GM18867 (cell line): ENCODE data around the gene ST6GALNAC2.
"Not testable (repeated sequence)": the region's sequence is repeated elsewhere in the genome, so short reads cannot be mapped to it uniquely, and the experiment has no call there.

Experiments
- ATAC-seq: cut with Tn5 transposase; IDR thresholded peaks from one replicate; pipeline ENCODE4 v1.9.1; 2021; ENCODE audit warnings: mild to moderate bottlenecking, moderate library complexity; ENCODE audit not compliant: unreplicated experiment

ST6GALNAC2 gene

DNA sequence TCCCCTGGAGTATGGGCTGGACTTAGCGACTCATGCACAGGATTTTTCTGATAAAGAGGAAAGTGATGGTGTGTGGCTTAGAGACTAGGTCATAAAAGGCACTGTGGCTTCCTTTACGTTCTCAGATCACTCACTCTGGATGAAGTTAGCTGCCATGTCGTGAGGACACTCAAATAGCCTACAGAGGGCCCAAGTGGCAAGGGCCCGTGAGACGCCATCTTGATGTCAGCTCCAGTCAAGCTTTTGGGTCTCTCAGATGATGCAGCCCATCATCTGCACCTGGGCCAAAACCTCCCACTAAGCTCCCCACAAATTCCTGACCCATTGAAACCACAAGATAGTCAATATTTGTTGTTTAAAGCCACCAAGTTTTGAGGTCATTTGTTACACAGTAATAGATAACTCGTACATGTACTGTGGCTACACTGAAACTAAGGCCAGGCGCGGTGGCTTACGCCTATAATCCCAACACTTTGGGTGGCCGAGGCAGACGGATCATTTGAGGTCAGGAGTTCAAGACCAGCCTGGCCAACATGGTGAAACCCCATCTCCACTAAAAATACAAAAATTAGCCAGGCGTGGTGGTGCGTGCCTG is 14.7 kb downstream of the ST6GALNAC2 start:
- ATAC-seq = no peak

- ATAC-seq = no peak
Observed at GRCh38 chr17:76570457-76570856, 15.2 kb downstream of the ST6GALNAC2 start.

GRCh38 chr17:76569607-76570279 is 15.9 kb downstream of the ST6GALNAC2 start:
- no peak for ATAC-seq

DNA sequence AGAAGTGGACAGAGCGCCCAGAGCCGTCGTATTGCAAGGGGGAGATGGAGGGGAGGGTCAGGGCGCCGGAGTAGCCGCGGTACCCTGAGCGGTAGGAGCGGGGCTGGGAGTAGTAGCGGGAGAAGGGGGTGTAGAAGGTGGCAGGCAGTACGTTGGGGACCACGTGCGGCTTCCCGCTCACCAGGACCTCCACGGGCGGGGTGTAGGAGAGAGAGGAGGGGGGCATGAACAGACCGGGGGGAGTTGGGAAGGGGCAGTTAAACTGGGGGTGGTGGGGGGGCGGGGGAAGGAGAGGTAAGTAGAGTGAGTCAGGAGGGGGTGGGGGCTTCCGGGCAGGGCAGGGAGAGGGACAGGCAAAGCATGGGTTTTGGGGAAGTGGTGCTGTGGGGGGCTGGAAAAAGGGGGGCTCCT is 16.8 kb downstream of the ST6GALNAC2 start:
- ATAC-seq = no peak

- no peak for ATAC-seq
Observed at GRCh38 chr17:76567634-76568432, 17.8 kb downstream of the ST6GALNAC2 start.

GRCh38 chr17:76566988-76567431 is 18.6 kb downstream of the ST6GALNAC2 start:
- ATAC-seq = no peak

GRCh38 chr17:76566613-76566943 is 19.1 kb downstream of the ST6GALNAC2 start:
- no peak for ATAC-seq

GRCh38 chr17:76565728-76566612 is 19.7 kb downstream of the ST6GALNAC2 start:
- no peak for ATAC-seq

DNA sequence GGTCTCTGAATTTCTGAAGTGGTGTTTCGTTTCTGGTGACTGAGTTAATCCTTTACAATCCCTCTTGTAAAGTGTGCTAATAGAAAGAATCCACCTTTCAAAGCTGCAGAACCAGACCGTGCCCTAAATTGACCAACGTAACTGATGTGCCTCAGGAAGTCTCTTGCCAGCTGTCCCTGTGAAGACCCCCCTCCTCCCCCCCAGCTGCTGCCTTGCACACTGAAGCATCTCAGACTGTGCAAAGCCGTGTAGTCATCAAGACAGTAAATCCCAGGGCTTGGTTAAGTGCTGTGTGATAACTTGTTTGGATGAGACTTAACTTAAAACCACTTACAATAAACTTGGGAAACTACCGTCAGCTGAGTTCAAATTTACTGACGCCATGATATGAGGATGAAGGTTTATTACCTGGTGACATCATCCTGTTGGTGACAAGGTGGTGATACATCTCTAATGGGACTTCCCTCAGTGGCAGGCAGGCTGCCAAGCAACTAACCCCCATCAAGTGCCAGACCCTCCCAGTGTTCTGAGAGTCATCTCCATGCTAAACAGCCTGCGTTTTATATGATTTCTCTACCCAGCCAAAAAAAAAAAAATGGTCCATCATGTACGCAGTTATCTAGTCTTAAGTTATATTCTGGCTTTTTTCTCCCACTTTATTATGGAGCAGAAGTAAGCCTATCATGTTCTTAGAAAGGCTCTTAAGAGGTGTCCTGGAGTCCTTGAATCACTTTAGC is 20.5 kb downstream of the ST6GALNAC2 start:
- ATAC-seq = not testable (repeated sequence)

DNA sequence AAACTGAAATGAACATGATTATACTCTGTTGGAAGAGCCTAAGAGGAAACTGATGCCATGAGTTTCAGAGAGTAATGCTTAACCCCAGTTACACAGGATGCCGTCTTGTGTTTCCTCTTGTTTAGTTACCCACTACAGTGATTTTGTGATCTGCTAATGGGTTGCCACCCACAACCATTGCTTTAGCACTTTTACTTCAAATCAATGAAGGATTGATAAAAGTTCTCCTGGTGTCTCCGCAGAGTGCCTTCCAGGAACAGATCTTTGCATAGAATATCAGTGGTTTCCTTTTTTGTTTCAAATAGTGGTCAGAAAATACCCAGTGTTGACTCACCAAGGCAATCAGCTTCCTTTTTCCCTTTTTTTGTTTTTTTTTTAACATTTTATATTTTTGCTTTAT is 22.3 kb downstream of the ST6GALNAC2 start:
- ATAC-seq = not testable (repeated sequence)

GRCh38 chr17:76562734-76563148 is 22.9 kb downstream of the ST6GALNAC2 start:
- no peak for ATAC-seq

DNA sequence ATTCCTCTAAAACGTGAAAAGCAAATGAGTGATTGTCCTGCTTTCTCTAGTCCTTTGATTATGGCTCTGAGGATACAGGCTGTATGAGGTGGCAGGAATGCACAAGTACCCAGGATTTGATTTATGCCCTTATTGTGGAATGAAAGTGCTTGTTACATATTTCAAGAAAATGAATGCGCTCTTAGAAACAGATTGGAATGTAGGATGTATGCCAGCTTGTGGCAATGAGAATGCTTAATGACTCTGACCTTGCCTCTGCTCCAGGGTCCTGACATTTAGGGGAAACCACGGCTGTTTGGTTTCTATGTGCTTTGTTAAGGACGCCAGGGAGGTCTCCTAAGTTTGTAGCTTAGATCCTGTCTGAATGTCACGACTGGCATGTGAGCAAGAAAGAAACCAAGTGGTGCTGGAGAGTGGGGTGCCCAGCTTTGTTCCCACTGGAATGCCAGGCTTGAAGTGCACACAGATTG is 23.8 kb downstream of the ST6GALNAC2 start:
- no peak for ATAC-seq

GRCh38 chr17:76561332-76561731 is 24.3 kb downstream of the ST6GALNAC2 start:
- ATAC-seq = no peak

DNA sequence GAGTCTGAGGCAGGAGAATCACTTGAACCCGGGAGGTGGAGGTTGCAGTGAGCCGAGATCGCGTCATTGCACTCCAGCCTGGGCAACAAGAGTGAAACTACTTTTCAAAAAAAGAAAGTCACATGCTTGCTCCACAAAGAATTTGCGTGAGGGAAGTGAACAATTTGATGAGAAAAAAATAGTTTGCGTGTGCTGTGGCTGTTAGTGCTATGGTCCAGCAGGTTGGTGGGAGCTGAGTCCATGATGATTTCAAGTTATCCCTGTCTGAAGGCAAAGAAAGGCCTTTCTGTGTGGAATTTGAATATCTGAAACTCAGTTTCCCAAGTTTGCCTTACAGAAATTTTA is 24.8 kb downstream of the ST6GALNAC2 start:
- no peak for ATAC-seq

GRCh38 chr17:76560036-76560876 is 25.4 kb downstream of the ST6GALNAC2 start:
- ATAC-seq = no peak

DNA sequence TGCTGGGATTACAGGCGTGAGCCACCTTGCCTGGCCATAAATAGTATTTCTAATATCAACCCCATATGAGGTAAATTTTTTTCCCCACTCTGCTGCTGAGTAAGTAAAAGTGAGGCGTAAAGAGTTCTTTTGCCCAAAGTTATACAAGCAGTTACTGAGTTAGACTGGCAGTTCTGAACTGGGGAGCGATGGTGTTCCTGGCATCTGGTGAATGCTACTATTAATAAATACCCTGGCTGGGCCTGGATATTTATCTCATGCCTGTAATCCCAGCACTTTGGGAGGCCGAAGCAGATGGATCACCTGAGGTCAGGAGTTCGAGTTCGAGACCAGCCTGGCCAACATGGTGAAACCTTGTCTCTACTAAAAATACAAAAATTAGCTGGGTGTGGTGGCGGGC is 26.2 kb downstream of the ST6GALNAC2 start:
- not testable (repeated sequence) for ATAC-seq

DNA sequence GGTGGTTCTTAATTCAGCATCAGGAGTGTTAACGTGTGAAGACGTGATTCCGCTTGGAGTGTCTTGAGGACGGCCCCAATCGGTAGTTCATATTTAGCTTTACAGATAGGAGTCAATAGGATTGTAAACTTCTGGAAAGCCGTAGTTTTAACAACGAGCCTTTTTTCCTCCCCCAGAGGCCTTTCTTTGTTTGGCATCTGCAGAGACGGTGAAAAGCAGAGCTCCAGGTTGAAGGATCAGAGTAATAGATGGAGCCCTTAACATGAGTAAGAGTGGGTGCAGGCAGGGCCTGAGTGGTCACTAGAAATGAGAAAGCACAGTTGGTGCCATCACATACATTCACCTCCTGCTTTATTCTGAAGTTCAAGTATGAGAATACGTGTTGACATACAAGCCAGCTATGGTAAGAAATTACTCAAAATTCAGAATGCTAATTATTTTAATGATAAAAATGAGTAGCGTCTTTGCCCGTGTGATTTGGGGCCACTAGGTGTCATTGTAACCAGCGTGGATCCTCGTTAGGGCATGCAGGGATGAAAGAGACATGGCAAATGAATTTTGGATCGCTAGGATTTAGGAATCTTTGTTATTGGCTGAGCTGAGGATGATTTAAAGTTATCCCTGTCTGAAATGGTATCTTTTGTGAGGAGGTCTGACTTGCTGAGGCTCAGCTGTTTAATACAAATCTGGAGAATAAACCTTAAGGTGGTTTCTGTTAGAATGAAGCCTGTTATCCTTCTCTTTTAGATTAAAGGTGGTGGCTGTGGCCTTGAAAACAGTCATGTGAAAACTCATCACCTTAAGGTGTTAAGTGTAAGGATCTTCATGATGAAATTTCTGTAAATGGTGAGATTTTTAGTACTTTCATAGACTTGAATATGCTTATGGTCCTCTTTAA is 27.2 kb downstream of the ST6GALNAC2 start:
- ATAC-seq = no peak
